CD14-positive monocyte (primary cell): ENCODE data around the gene TRPC4AP. TPM values are rescaled to one million over a fixed set of nuclear protein-coding genes. Genes with fewer than 3 reads are reported as not detected.

Source experiments
- DNase-seq, 3 donors: peaks; one replicate each; pipeline ENCODE4 v3.0.0-alpha.2; 2011 to 2022
- H2AFZ ChIP-seq: 2 replicates; pipeline ENCODE4 v1.6.0; 2012; ENCODE audit warnings: mild to moderate bottlenecking, low read depth, low read length, inconsistent platforms; ENCODE audit not compliant: insufficient read depth, poor library complexity, severe bottlenecking
- H3K27ac ChIP-seq, 2 donors: 1 replicate in 1 of 2; 2 replicates in 1 of 2; pipeline ENCODE4 v1.5.1; 2012 to 2013; ENCODE audit warnings: low read length in 2 of 2, control low read depth in 1 of 2, inconsistent platforms in 1 of 2, low read depth in 1 of 2, mild to moderate bottlenecking in 1 of 2
- H3K27me3 ChIP-seq, 2 donors: one replicate each; pipeline versions ENCODE4 v1.6.0 to v1.6.1; 2011 to 2013; ENCODE audit warnings: low read length in 2 of 2; ENCODE audit not compliant: control insufficient read depth in 2 of 2, insufficient read depth in 2 of 2
- H3K36me3 ChIP-seq, 2 donors: replicated peaks in 1 of 2; 1 replicate in 1 of 2; 2 replicates in 1 of 2; pipeline versions ENCODE4 v1.5.1 to v1.6.1; 2012 to 2013; ENCODE audit warnings: low read length in 2 of 2, control low read depth in 1 of 2, inconsistent platforms in 1 of 2, mild to moderate bottlenecking in 1 of 2; ENCODE audit not compliant: insufficient read depth in 2 of 2, control insufficient read depth in 1 of 2
- H3K4me1 ChIP-seq, 2 donors: 1 replicate in 1 of 2; 2 replicates in 1 of 2; pipeline versions ENCODE4 v1.5.1 to v1.6.1; 2012 to 2013; ENCODE audit warnings: low read length in 2 of 2, control low read depth in 1 of 2, inconsistent platforms in 1 of 2, mild to moderate bottlenecking in 1 of 2, moderate library complexity in 1 of 2; ENCODE audit not compliant: insufficient read depth in 2 of 2, control insufficient read depth in 1 of 2
- H3K4me2 ChIP-seq: replicated peaks from 2 replicates; pipeline ENCODE3; 2012; ENCODE audit warnings: low read length, moderate library complexity, mild to moderate bottlenecking; ENCODE audit not compliant: poor library complexity, severe bottlenecking; ENCODE audit errors: extremely low read depth
- H3K4me3 ChIP-seq, 3 experiments: fragments of 200-600 bp in 1 of 3; sonication (generic) in 1 of 3; replicated peaks in 1 of 3; 1 replicate in 2 of 3; 2 replicates in 1 of 3; pipeline ENCODE4 v1.5.1; 2011 to 2013; ENCODE audit warnings: low read length in 3 of 3, mild to moderate bottlenecking in 3 of 3, control low read depth in 2 of 3, low read depth in 2 of 3, inconsistent platforms in 1 of 3, moderate library complexity in 1 of 3
- H3K79me2 ChIP-seq: 2 replicates; pipeline ENCODE4 v1.6.0; 2012; ENCODE audit warnings: mild to moderate bottlenecking, control low read depth, inconsistent platforms, low read length, moderate library complexity; ENCODE audit not compliant: insufficient read depth
- H3K9ac ChIP-seq: 2 replicates; pipeline ENCODE4 v1.6.0; 2017; ENCODE audit warnings: low read length, mild to moderate bottlenecking; ENCODE audit not compliant: insufficient read depth, poor library complexity, severe bottlenecking
- H3K9me3 ChIP-seq, 2 donors: replicated peaks in 1 of 2; 1 replicate in 1 of 2; 2 replicates in 1 of 2; pipeline versions ENCODE4 v1.5.1 to v1.6.1; 2012 to 2013; ENCODE audit warnings: low read length in 2 of 2, control low read depth in 1 of 2; ENCODE audit not compliant: control insufficient read depth in 1 of 2, insufficient read depth in 1 of 2
- H4K20me1 ChIP-seq: 2 replicates; pipeline ENCODE4 v1.6.0; 2012; ENCODE audit warnings: mild to moderate bottlenecking, low read length, control low read depth, moderate library complexity; ENCODE audit not compliant: insufficient read depth
- H3K27ac Mint-ChIP-seq, 7 donors: one replicate each; pipeline ENCODE4 v1.8.0; 2020; ENCODE audit warnings: mild to moderate bottlenecking in 7 of 7, mixed read lengths in 7 of 7, moderate library complexity in 6 of 7, inconsistent platforms in 2 of 7
- H3K27me3 Mint-ChIP-seq, 3 donors: one replicate each; pipeline ENCODE4 v1.8.0; 2021 to 2022; ENCODE audit warnings: low read depth in 3 of 3, mild to moderate bottlenecking in 3 of 3, mixed read lengths in 3 of 3, moderate library complexity in 3 of 3, inconsistent platforms in 1 of 3
- H3K36me3 Mint-ChIP-seq, 2 donors: one replicate each; pipeline ENCODE4 v1.8.0; 2020; ENCODE audit warnings: mixed read lengths in 2 of 2, inconsistent platforms in 1 of 2, mild to moderate bottlenecking in 1 of 2
- H3K4me1 Mint-ChIP-seq: one replicate; pipeline ENCODE4 v1.8.0; 2020; ENCODE audit warnings: mild to moderate bottlenecking, mixed read lengths
- H3K4me3 Mint-ChIP-seq, 2 donors: one replicate each; pipeline ENCODE4 v1.8.0; 2020; ENCODE audit warnings: mild to moderate bottlenecking in 2 of 2, mixed read lengths in 2 of 2, moderate library complexity in 1 of 2
- H3K9me3 Mint-ChIP-seq, 7 donors: one replicate each; pipeline ENCODE4 v1.8.0; 2020 to 2022; ENCODE audit warnings: mixed read lengths in 7 of 7, mild to moderate bottlenecking in 6 of 7, moderate library complexity in 6 of 7, inconsistent platforms in 2 of 7
- WGBS: methylation state at CpG from one replicate; pipeline ENCODE4 v1.1.5; 2013; ENCODE audit warnings: missing lambda C conversion rate; ENCODE audit not compliant: insufficient coverage; 5-methylcytosine and 5-hydroxymethylcytosine counted together
- intact Hi-C, 2 donors: fragments of 100-400 bp; cut with micrococcal nuclease; formaldehyde crosslinking; loops; one replicate each; pipeline versions ENCODE4 v1.15.0 to v1.15.1; 2023
- polyA plus RNA-seq, 3 donors: library from polyadenylated mRNA; depleted of rRNA in 1 of 3; unstranded in 2 of 3; stranded (reverse) in 1 of 3; fragments of 300-500 nt in 2 of 3; fragments of >200 nt in 1 of 3; fragmentation: Illumina TruSeq in 2 of 3; gene quantifications; 1 replicate in 2 of 3; 2 replicates in 1 of 3; pipeline ENCODE4 v1.2.3, GENCODE V29; 2012 to 2021
- TF ChIP-seq, protein P1 (sequence below): fragments of 200-600 bp; IDR thresholded peaks from one replicate; pipeline ENCODE4 v1.8.0; 2022; ENCODE audit warnings: antibody characterized with exemption, mild to moderate bottlenecking

TRPC4AP gene
- polyA plus RNA-seq, 3 donors: 80.8 to 98.4 (median 88.6) TPM

DNA sequence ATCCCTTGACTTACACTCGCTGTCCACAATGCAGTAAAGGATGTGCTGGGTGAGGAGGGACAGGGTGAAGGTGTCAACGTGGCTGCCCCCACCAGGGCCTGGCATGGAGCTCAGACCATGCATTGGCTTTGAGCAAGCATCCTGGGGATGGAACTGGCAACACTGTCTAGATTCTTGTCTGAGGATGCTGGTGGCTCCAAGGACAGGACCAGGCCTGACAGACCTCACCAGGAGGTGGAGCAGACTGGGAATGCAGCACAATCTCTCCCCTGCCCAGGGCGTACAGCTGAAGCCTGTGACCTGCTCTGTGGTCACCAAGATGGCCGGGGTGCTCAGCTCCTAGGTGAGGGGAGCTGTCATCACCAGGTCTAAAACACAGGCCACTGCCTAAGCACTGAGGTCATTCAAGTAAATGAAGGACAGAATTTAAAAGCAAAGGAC is 86.1 kb downstream of the TRPC4AP start:
- H2AFZ ChIP-seq: no peak overlapping the region
- H3K79me2 ChIP-seq: no peaks in the 10 kb centered on the region
- no peak overlapping the region for H3K4me3 ChIP-seq
- Mint-ChIP-seq H3K9me3 (no peaks in the 10 kb centered on the region), H3K27me3 (no peaks in the 10 kb centered on the region), H3K27ac (no peak overlapping the region), H3K36me3 (peaks cover 89 to 99% of the 10 kb centered on the region in 2 donors), H3K4me1 (no peaks in the 10 kb centered on the region), H3K4me3 (no peak overlapping the region)
- TF ChIP-seq, protein P1, sequence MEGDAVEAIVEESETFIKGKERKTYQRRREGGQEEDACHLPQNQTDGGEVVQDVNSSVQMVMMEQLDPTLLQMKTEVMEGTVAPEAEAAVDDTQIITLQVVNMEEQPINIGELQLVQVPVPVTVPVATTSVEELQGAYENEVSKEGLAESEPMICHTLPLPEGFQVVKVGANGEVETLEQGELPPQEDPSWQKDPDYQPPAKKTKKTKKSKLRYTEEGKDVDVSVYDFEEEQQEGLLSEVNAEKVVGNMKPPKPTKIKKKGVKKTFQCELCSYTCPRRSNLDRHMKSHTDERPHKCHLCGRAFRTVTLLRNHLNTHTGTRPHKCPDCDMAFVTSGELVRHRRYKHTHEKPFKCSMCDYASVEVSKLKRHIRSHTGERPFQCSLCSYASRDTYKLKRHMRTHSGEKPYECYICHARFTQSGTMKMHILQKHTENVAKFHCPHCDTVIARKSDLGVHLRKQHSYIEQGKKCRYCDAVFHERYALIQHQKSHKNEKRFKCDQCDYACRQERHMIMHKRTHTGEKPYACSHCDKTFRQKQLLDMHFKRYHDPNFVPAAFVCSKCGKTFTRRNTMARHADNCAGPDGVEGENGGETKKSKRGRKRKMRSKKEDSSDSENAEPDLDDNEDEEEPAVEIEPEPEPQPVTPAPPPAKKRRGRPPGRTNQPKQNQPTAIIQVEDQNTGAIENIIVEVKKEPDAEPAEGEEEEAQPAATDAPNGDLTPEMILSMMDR: no peak
- H3K27me3 ChIP-seq: no peaks in the 10 kb centered on the region
- no peak for DNase-seq
- H3K36me3 ChIP-seq: peaks cover 98 to 100% of the 10 kb centered on the region in 2 donors
- H3K27ac ChIP-seq: no peak overlapping the region
- intact Hi-C loops: no loop called here
- H3K4me2 ChIP-seq: no peak overlapping the region
- H3K9ac ChIP-seq: no peak overlapping the region
- no peaks in the 10 kb centered on the region for H3K9me3 ChIP-seq
- H4K20me1 ChIP-seq: peaks cover 55% of the 10 kb centered on the region
- no peaks in the 10 kb centered on the region for H3K4me1 ChIP-seq
- WGBS: 99% methylated on average over 4 of the region's 4 CpGs

DNA sequence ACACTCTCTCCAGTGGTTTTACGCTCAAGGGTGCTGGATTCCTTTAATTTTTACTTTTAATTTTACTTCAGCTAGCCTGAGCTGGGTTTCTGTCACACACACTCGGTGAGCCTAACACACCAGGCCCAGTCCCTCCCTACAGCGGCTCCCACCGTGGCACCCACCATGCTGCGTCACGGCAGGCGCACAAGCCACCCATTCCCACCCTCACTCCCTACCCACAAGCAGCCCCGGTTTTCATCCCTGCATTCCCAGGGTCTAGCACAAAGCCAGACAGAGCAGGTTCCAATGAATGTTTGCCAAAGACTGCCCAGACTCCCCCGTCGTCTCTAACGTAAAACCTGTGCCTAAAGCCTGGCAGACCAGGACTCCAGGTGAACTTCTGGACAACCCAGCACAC is 86.6 kb downstream of the TRPC4AP start:
- Mint-ChIP-seq H3K27ac (no peak overlapping the region), H3K4me1 (no peaks in the 10 kb centered on the region), H3K9me3 (no peaks in the 10 kb centered on the region), H3K36me3 (peaks cover 89 to 99% of the 10 kb centered on the region in 2 donors), H3K4me3 (no peak overlapping the region), H3K27me3 (no peaks in the 10 kb centered on the region)
- Histone ChIP-seq H4K20me1 (peaks cover 61% of the 10 kb centered on the region), H3K36me3 (peaks cover 98 to 100% of the 10 kb centered on the region in 2 donors), H3K27me3 (no peaks in the 10 kb centered on the region), H3K9ac (no peak overlapping the region), H3K79me2 (no peaks in the 10 kb centered on the region), H3K27ac (no peak overlapping the region), H2AFZ (no peak overlapping the region), H3K4me2 (no peak overlapping the region), H3K9me3 (no peaks in the 10 kb centered on the region), H3K4me1 (no peaks in the 10 kb centered on the region), H3K4me3 (no peak overlapping the region)
- intact Hi-C loops: no loop called here
- TF ChIP-seq, protein P1: no peak
- 87% methylated on average over 11 of the region's 11 CpGs for WGBS
- DNase-seq: no peak
